T-helper 17 cell (primary cell): ENCODE results near the gene CALHM6. TPM values are rescaled to one million over a fixed set of nuclear protein-coding genes. Genes with fewer than 3 reads are reported as not detected.
A peak's percentile ranks its signal among the peaks of the same experiment; 100 is the strongest.

Experiments used
- ATAC-seq: fragments of 150-1000 bp; cut with Tn5 transposase; 2 replicates; pipeline ENCODE4 v1.10.0; 2021; ENCODE audit warnings: mild to moderate bottlenecking, moderate library complexity
- DNase-seq, 3 donors: peaks; one replicate each; pipeline versions ENCODE4 v3.0.0 to v3.0.0-alpha.2; 2020 to 2021
- H3K9me3 ChIP-seq: one replicate; pipeline ENCODE4 v1.7.0; 2013; ENCODE audit warnings: low read length, mild to moderate bottlenecking; ENCODE audit not compliant: control insufficient read depth, poor library complexity, severe bottlenecking
- H3K27ac Mint-ChIP-seq: one replicate; pipeline ENCODE4 v1.8.0; 2022; ENCODE audit warnings: mild to moderate bottlenecking, moderate library complexity, mixed read lengths
- H3K27me3 Mint-ChIP-seq: one replicate; pipeline ENCODE4 v1.8.0; 2022; ENCODE audit warnings: mixed read lengths
- H3K36me3 Mint-ChIP-seq: one replicate; pipeline ENCODE4 v1.8.0; 2022; ENCODE audit warnings: low read depth, mixed read lengths
- H3K4me1 Mint-ChIP-seq: one replicate; pipeline ENCODE4 v1.8.0; 2022; ENCODE audit warnings: mild to moderate bottlenecking, mixed read lengths
- H3K4me3 Mint-ChIP-seq: one replicate; pipeline ENCODE4 v1.8.0; 2022; ENCODE audit warnings: mild to moderate bottlenecking, moderate library complexity, mixed read lengths
- total RNA-seq, 4 donors: library from RNA in 2 of 4; stranded (reverse) in 2 of 4; gene quantifications; one replicate each; pipeline ENCODE4 v1.2.3 and lab custom pipeline; 2022 to 2026

Gene CALHM6
- total RNA-seq, 2 donors from 2014 or later: 3.2 to 6.5 TPM

GRCh38 chr6:116434056-116434725 lies 27.0 kb upstream of the CALHM6 start:
- H3K27me3 Mint-ChIP-seq: no peaks in the 10 kb centered on the region
- no peaks in the 10 kb centered on the region for H3K4me1 Mint-ChIP-seq
- H3K27ac Mint-ChIP-seq: no peak overlapping the region
- H3K9me3 ChIP-seq: no peaks in the 10 kb centered on the region
- ATAC-seq: no peak
- no peak for DNase-seq
- peaks cover 4% of the 10 kb centered on the region for H3K36me3 Mint-ChIP-seq
- H3K4me3 Mint-ChIP-seq: no peak overlapping the region

GRCh38 chr6:116436586-116436985 lies 24.6 kb upstream of the CALHM6 start:
- ATAC-seq: no peak
- no peak overlapping the region for H3K27ac Mint-ChIP-seq
- no peaks in the 10 kb centered on the region for H3K4me1 Mint-ChIP-seq
- no peak for DNase-seq
- peaks cover 4% of the 10 kb centered on the region for H3K36me3 Mint-ChIP-seq
- H3K9me3 ChIP-seq: no peaks in the 10 kb centered on the region
- H3K27me3 Mint-ChIP-seq: peaks cover 2% of the 10 kb centered on the region
- H3K4me3 Mint-ChIP-seq: no peak overlapping the region

- Mint-ChIP-seq H3K27me3 (peaks cover 10% of the 10 kb centered on the region), H3K36me3 (peaks cover 3% of the 10 kb centered on the region), H3K4me1 (peaks cover 6% of the 10 kb centered on the region), H3K27ac (no peak overlapping the region), H3K4me3 (no peak overlapping the region)
- ATAC-seq (no peak), DNase-seq (no peak)
- H3K9me3 ChIP-seq: no peaks in the 10 kb centered on the region
These were observed 23.5 kb upstream of the CALHM6 start for GRCh38 chr6:116437656-116438055.

- H3K9me3 ChIP-seq: no peaks in the 10 kb centered on the region
- no peak overlapping the region for H3K27ac Mint-ChIP-seq
- DNase-seq (no peak), ATAC-seq (no peak)
- H3K36me3 Mint-ChIP-seq: no peaks in the 10 kb centered on the region
- peaks cover 10% of the 10 kb centered on the region for H3K27me3 Mint-ChIP-seq
- peaks cover 6% of the 10 kb centered on the region for H3K4me1 Mint-ChIP-seq
- H3K4me3 Mint-ChIP-seq: no peak overlapping the region
These were observed 22.4 kb upstream of the CALHM6 start for GRCh38 chr6:116438590-116439448.

GRCh38 chr6:116439522-116440051 lies 21.6 kb upstream of the CALHM6 start:
- H3K4me1 Mint-ChIP-seq: peaks cover 13% of the 10 kb centered on the region
- peak overlapping the region; percentile 32 for H3K27ac Mint-ChIP-seq
- DNase-seq (no peak), ATAC-seq (no peak)
- H3K36me3 Mint-ChIP-seq: no peaks in the 10 kb centered on the region
- peaks cover 10% of the 10 kb centered on the region for H3K27me3 Mint-ChIP-seq
- no peak overlapping the region for H3K4me3 Mint-ChIP-seq
- H3K9me3 ChIP-seq: no peaks in the 10 kb centered on the region

DNA sequence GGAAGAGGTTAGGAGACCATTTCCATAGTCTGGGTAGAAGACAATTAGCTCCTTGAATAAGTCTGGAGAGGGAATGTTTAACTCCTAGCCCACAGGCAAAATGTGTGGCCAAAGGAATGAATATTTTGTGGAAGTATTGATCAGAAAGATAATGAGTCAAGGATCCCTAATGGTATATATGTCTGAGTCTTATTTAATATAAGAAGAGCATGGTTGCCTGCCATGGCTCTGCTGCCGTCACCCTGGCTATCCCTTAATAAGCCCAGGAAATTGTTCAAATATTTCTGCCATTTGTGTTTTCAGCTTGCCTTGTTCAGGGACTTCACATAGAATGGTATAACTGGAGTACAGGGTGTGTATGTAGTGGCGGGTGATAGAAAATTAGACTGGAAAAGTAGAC lies 18.1 kb upstream of the CALHM6 start:
- Mint-ChIP-seq H3K27ac (no peak overlapping the region), H3K4me3 (no peak overlapping the region), H3K4me1 (peaks cover 23% of the 10 kb centered on the region), H3K36me3 (no peaks in the 10 kb centered on the region), H3K27me3 (peaks cover 16% of the 10 kb centered on the region)
- no peaks in the 10 kb centered on the region for H3K9me3 ChIP-seq
- ATAC-seq (no peak), DNase-seq (no peak)

DNA sequence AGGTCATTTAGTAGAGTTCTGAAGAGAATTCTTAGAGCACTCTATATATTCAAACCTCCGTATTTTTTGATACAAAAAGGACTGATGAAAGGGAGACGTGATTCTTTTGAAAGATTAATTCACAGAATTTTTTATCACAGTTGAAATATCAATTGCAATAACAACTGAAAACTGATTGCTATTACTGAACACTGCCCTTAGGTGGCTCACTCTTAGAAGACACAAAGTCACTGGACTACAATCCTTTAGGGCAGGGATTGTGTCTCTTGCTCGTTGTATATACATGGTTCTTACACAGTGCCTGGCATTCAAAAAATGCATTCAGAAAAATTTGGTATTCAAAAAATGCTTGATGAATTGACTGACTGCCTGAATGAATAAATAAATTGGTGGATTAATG lies 17.1 kb upstream of the CALHM6 start:
- ATAC-seq (peak; percentile 88), DNase-seq (no peak)
- H3K27me3 Mint-ChIP-seq: peaks cover 16% of the 10 kb centered on the region
- peak overlapping the region; percentile 49 for H3K4me3 Mint-ChIP-seq
- H3K27ac Mint-ChIP-seq: peak overlapping the region; percentile 78
- H3K9me3 ChIP-seq: no peaks in the 10 kb centered on the region
- no peaks in the 10 kb centered on the region for H3K36me3 Mint-ChIP-seq
- H3K4me1 Mint-ChIP-seq: peaks cover 23% of the 10 kb centered on the region

DNA sequence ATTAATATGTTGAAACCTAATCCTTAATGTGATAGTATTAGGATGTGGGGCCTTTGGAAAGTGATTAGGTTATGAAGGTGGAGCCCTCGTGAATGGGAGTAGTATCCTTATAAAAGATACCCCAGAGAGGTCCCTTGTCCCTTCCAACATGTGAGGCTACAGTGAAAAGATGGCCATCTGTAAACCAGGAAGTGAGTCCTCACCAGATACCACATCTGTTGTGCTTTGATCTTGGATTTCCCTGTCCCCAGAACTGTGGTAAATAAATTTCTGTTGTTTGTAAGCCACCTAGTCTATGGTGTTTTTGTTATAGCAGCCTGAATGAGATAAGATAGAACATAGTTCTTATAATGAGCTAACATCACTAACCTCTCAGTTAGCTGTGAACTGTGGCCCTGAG lies 16.6 kb upstream of the CALHM6 start:
- peak; percentile 47 for ATAC-seq

DNA sequence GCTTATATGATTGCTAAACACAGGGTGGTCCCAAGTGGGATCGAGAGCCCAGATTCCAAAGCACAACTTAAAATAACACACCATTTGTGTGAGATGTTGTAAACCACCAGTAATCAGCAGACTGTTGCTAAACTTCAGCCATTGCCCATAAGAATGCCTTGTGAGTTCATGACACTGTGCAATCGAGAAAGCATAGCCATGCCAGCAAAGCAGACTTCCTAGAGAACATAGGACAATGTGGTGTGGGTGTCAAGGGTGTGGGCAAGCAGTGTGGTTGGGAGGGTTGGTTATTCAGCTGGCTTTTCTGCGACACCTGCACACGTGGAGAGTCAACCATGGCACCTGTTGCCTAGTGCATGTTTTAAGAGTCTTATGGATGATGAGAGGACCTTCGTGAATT lies 16.1 kb upstream of the CALHM6 start:
- Mint-ChIP-seq H3K27me3 (peaks cover 22% of the 10 kb centered on the region), H3K4me3 (no peak overlapping the region), H3K36me3 (no peaks in the 10 kb centered on the region), H3K27ac (no peak overlapping the region), H3K4me1 (peaks cover 23% of the 10 kb centered on the region)
- no peak for DNase-seq
- ATAC-seq: no peak
- H3K9me3 ChIP-seq: no peaks in the 10 kb centered on the region

More for the DNA sequence above, 16.6 kb upstream of the CALHM6 start:
- peaks cover 17% of the 10 kb centered on the region for H3K27me3 Mint-ChIP-seq
- H3K9me3 ChIP-seq: no peaks in the 10 kb centered on the region
- no peak overlapping the region for H3K4me3 Mint-ChIP-seq
- peak overlapping the region; percentile 78 for H3K27ac Mint-ChIP-seq
- H3K36me3 Mint-ChIP-seq: no peaks in the 10 kb centered on the region
- DNase-seq: no peak
- H3K4me1 Mint-ChIP-seq: peaks cover 23% of the 10 kb centered on the region

- Mint-ChIP-seq H3K27ac (no peak overlapping the region), H3K36me3 (no peaks in the 10 kb centered on the region), H3K27me3 (peaks cover 25% of the 10 kb centered on the region), H3K4me1 (peaks cover 30% of the 10 kb centered on the region), H3K4me3 (no peak overlapping the region)
- no peaks in the 10 kb centered on the region for H3K9me3 ChIP-seq
- DNase-seq (no peak), ATAC-seq (no peak)
These were observed 14.8 kb upstream of the CALHM6 start for GRCh38 chr6:116446399-116446798.

DNA sequence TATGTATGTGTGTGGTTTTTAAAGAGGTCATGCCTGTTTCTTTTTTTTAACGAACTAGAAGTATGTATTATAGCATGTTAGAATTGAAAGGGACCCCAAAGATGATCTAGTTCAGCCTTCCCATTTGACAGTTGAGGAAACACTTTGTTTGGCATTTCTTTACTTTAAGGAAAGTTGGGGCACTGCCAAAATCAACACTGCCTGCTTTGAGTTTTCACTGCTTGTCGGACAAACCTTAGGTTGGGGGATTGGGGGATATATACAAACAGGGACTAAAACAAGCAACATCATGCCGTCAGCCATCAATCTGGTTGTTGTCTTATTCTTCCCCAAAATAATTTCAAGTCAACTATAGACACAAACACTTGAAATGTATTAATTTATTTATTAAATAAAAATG lies 14.1 kb upstream of the CALHM6 start:
- Mint-ChIP-seq H3K36me3 (no peaks in the 10 kb centered on the region), H3K27ac (no peak overlapping the region), H3K4me1 (peaks cover 28% of the 10 kb centered on the region), H3K4me3 (no peak overlapping the region), H3K27me3 (peaks cover 18% of the 10 kb centered on the region)
- no peak for ATAC-seq
- DNase-seq: no peak
- H3K9me3 ChIP-seq: no peaks in the 10 kb centered on the region

DNA sequence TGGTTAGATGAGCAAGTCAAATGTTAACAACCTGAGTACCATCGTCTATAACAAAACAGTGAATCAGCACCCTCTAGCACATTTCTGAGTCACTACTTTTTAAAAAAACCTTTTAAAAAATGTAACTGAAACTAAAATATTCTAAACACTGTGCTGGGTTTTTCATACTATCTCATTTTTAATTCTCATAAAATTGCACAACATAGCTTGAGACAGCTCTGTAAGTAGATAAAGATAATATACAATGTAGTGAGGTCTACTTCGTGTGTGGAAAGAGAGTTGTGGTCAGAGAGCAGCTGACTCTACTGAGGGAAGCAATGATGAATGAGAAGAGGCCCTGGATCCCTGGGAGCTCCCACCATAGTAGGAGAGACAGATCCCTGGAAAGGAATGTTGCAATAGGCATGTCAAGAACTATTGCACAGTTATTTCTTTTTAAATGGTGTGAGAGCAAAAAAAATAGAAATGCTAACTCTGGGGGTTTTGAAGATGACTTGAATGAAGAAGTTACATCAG lies 13.6 kb upstream of the CALHM6 start:
- no peak overlapping the region for H3K4me3 Mint-ChIP-seq
- peaks cover 27% of the 10 kb centered on the region for H3K4me1 Mint-ChIP-seq
- no peak for DNase-seq
- H3K9me3 ChIP-seq: no peaks in the 10 kb centered on the region
- H3K36me3 Mint-ChIP-seq: no peaks in the 10 kb centered on the region
- peaks cover 15% of the 10 kb centered on the region for H3K27me3 Mint-ChIP-seq
- no peak for ATAC-seq
- H3K27ac Mint-ChIP-seq: peak overlapping the region; percentile 76

DNA sequence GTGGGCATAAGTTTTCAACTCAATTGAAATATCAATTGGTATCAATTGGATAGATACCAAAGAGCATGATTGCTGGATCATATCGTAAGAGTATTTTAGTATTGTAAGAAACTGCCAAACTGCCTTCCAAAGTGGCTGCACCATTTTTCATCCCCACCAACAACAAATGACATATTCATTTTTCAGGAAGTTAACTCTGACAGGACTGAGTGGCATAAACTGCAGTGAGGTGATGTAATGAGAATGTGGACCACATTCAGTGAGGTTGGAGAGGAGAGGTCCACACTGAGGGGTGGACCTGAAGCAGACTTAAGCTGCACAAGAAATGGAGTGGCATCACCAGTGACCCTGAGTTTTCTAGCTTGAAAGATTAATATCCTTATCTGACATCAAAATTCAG lies 11.6 kb upstream of the CALHM6 start:
- H3K9me3 ChIP-seq: no peaks in the 10 kb centered on the region
- ATAC-seq (no peak), DNase-seq (no peak)
- Mint-ChIP-seq H3K27me3 (peaks cover 15% of the 10 kb centered on the region), H3K36me3 (no peaks in the 10 kb centered on the region), H3K4me1 (peaks cover 22% of the 10 kb centered on the region), H3K27ac (no peak overlapping the region), H3K4me3 (no peak overlapping the region)
